CD8-positive, alpha-beta memory T cell (primary cell): ENCODE measurements around the gene MAST1. TPM values are rescaled to one million over a fixed set of nuclear protein-coding genes. Genes with fewer than 3 reads are reported as not detected.
A peak's percentile ranks its signal among the peaks of the same experiment; 100 is the strongest.
"Not testable (repeated sequence)": the region's sequence is repeated elsewhere in the genome, so short reads cannot be mapped to it uniquely, and the experiment has no call there.

Source experiments
- CTCF ChIA-PET: fragments of 350-600 bp; sonication (Branson Sonifier 250); formaldehyde crosslinking; loops from one replicate; lab custom pipeline; 2021; ENCODE audit warnings: antibody characterized with exemption; lab: Charles Lee
- POLR2A ChIA-PET: fragments of 350-600 bp; sonication (Branson Sonifier 250); formaldehyde crosslinking; loops from one replicate; lab custom pipeline; 2021; ENCODE audit warnings: antibody characterized with exemption; lab: Charles Lee
- DNase-seq, 5 donors: peaks; one replicate each; pipeline versions ENCODE4 v3.0.0 to v3.0.0-alpha.2; 2020 to 2022; ENCODE audit warnings: mixed read lengths in 1 of 5
- H3K27ac ChIP-seq: one replicate; pipeline ENCODE4 v1.7.0; 2013; ENCODE audit warnings: low read depth, mild to moderate bottlenecking, low read length, moderate library complexity
- H3K27me3 ChIP-seq: 2 replicates; pipeline ENCODE4 v1.7.0; 2013; ENCODE audit warnings: low read length, mild to moderate bottlenecking; ENCODE audit not compliant: insufficient read depth, poor library complexity, severe bottlenecking
- H3K36me3 ChIP-seq: 2 replicates; pipeline ENCODE4 v1.7.0; 2013; ENCODE audit warnings: mild to moderate bottlenecking, low read length, moderate library complexity; ENCODE audit not compliant: insufficient read depth
- H3K4me1 ChIP-seq: 2 replicates; pipeline ENCODE4 v1.7.0; 2013; ENCODE audit warnings: mild to moderate bottlenecking, low read length, moderate library complexity; ENCODE audit not compliant: insufficient read depth
- H3K4me3 ChIP-seq: 2 replicates; pipeline ENCODE4 v1.7.0; 2013; ENCODE audit warnings: mild to moderate bottlenecking, low read length
- H3K9me3 ChIP-seq: 2 replicates; pipeline ENCODE4 v1.7.0; 2013; ENCODE audit warnings: mild to moderate bottlenecking, low read length
- H3K27ac Mint-ChIP-seq, 8 donors: one replicate each; pipeline ENCODE4 v1.8.0; 2020 to 2021; ENCODE audit warnings: mixed read lengths in 8 of 8, mild to moderate bottlenecking in 6 of 8, inconsistent platforms in 3 of 8, moderate library complexity in 3 of 8
- H3K27me3 Mint-ChIP-seq, 2 donors: one replicate each; pipeline ENCODE4 v1.8.0; 2020 to 2021; ENCODE audit warnings: mixed read lengths in 2 of 2, mild to moderate bottlenecking in 1 of 2, moderate library complexity in 1 of 2
- H3K36me3 Mint-ChIP-seq, 3 donors: one replicate each; pipeline ENCODE4 v1.8.0; 2020 to 2021; ENCODE audit warnings: mixed read lengths in 3 of 3, inconsistent platforms in 1 of 3, mild to moderate bottlenecking in 1 of 3
- H3K4me1 Mint-ChIP-seq, 3 donors: one replicate each; pipeline ENCODE4 v1.8.0; 2020 to 2021; ENCODE audit warnings: mixed read lengths in 3 of 3, inconsistent platforms in 1 of 3, mild to moderate bottlenecking in 1 of 3
- H3K4me3 Mint-ChIP-seq, 7 donors: one replicate each; pipeline ENCODE4 v1.8.0; 2020 to 2021; ENCODE audit warnings: mixed read lengths in 7 of 7, mild to moderate bottlenecking in 6 of 7, moderate library complexity in 4 of 7, inconsistent platforms in 2 of 7
- H3K9me3 Mint-ChIP-seq, 5 donors: one replicate each; pipeline ENCODE4 v1.8.0; 2020 to 2022; ENCODE audit warnings: mixed read lengths in 5 of 5, mild to moderate bottlenecking in 3 of 5, moderate library complexity in 2 of 5, inconsistent platforms in 1 of 5
- polyA plus RNA-seq: library from polyadenylated mRNA; unstranded; fragments of 300-500 nt; fragmentation: Illumina TruSeq; gene quantifications from one replicate; pipeline ENCODE4 v1.2.3, GENCODE V29; 2021
- total RNA-seq, 2 experiments: library from RNA; stranded (reverse); gene quantifications; one replicate each; pipeline ENCODE4 v1.2.3, GENCODE V29; 2021

The MAST1 gene
- total and polyA plus RNA-seq, 3 experiments from 2014 or later: 0.24 to 1.2 (median 0.38) TPM

GRCh38 chr19:12801466-12802266 lies 36.6 kb upstream of the MAST1 start, which contains the start of the genes PRDX2 and THSD8:
Gene PRDX2, minus strand, starts transcription at chr19:12801800. Its CDS starts 539 bp downstream, at chr19:12801261.
Gene THSD8, plus strand, starts transcription at chr19:12802069. Its CDS starts 3 bp downstream, at chr19:12802072.
- Histone ChIP-seq H3K9me3 (no peaks in the 10 kb centered on the region), H3K27me3 (no peaks in the 10 kb centered on the region), H3K4me1 (peaks cover 27% of the 10 kb centered on the region), H3K27ac (peak within 1 kb of the TSS; percentile 73), H3K4me3 (peak within 1 kb of the TSS; percentile 95), H3K36me3 (peaks cover 8% of the 10 kb centered on the region)
- peak; percentile 50 to 74 (median 64) for DNase-seq
- ChIA-PET CTCF (interaction anchor here (0.6 to 13.7 kb wide), 5 partner anchors 25 to 398 kb away, joined by 3 to 483 read pairs (median 18); partner anchors contain the start of gene HOOK2), POLR2A (interaction anchor here (0.8 to 1.2 kb wide), 4 partner anchors 9 to 19 kb away, joined by 3 to 8 read pairs (median 4); partner anchors contain the start of gene JUNB)
- peaks cover 22 to 37% (median 28%) of the 10 kb centered on the region in 3 donors for H3K4me1 Mint-ChIP-seq
- H3K27me3 Mint-ChIP-seq: peaks cover 0 to 2% of the 10 kb centered on the region in 2 donors
- no peaks in the 10 kb centered on the region for H3K9me3 Mint-ChIP-seq
- peak within 1 kb of the TSS; percentile 82 to 93 (median 86) for H3K4me3 Mint-ChIP-seq
- peaks cover 0 to 17% (median 2%) of the 10 kb centered on the region in 3 donors for H3K36me3 Mint-ChIP-seq
- H3K27ac Mint-ChIP-seq: peak within 1 kb of the TSS; percentile 24 to 82 (median 70)

GRCh38 chr19:12802267-12803106 lies 35.8 kb upstream of the MAST1 start:
- Histone ChIP-seq H3K36me3 (peaks cover 8% of the 10 kb centered on the region), H3K4me1 (peaks cover 30% of the 10 kb centered on the region), H3K27ac (no peak overlapping the region), H3K9me3 (no peaks in the 10 kb centered on the region), H3K4me3 (peak overlapping the region; percentile 95), H3K27me3 (no peaks in the 10 kb centered on the region)
- Mint-ChIP-seq H3K27me3 (peaks cover 0 to 2% of the 10 kb centered on the region in 2 donors), H3K4me3 (peak overlapping the region; percentile 78 to 93 (median 86)), H3K36me3 (peaks cover 0 to 17% (median 2%) of the 10 kb centered on the region in 3 donors), H3K4me1 (peaks cover 27 to 43% (median 32%) of the 10 kb centered on the region in 3 donors), H3K27ac (peak overlapping the region in 6 of 8 donors; percentile 14 to 73 (median 55)), H3K9me3 (no peaks in the 10 kb centered on the region)
- CTCF ChIA-PET: interaction anchor here (0.6 to 13.7 kb wide), 6 partner anchors 26 to 398 kb away, joined by 3 to 483 read pairs (median 4); partner anchors contain the start of genes GET3 and HOOK2
- POLR2A ChIA-PET: interaction anchor here (0.8 to 1.2 kb wide), 2 partner anchors 10 to 20 kb away, joined by 3 to 8 read pairs; no protein-coding TSS in a partner anchor
- no peak for DNase-seq

GRCh38 chr19:12804051-12804450 lies 34.3 kb upstream of the MAST1 start:
- Mint-ChIP-seq H3K36me3 (peaks cover 0 to 21% (median 3%) of the 10 kb centered on the region in 3 donors), H3K27ac (peak overlapping the region in 1 of 8 donors; percentile 60), H3K4me1 (peaks cover 27 to 43% (median 32%) of the 10 kb centered on the region in 3 donors), H3K9me3 (no peaks in the 10 kb centered on the region), H3K27me3 (peaks cover 0 to 4% of the 10 kb centered on the region in 2 donors), H3K4me3 (peak overlapping the region in 2 of 7 donors; percentile 37 to 39)
- no peaks in the 10 kb centered on the region for H3K9me3 ChIP-seq
- no peak overlapping the region for H3K27ac ChIP-seq
- no peak overlapping the region for H3K4me3 ChIP-seq
- ChIA-PET CTCF (interaction anchor here (0.9 to 1.6 kb wide), 2 partner anchors 38 to 43 kb away, joined by 4 to 6 read pairs; no protein-coding TSS in a partner anchor), POLR2A (no interaction called here)
- DNase-seq: no peak
- H3K36me3 ChIP-seq: peaks cover 8% of the 10 kb centered on the region
- H3K4me1 ChIP-seq: peaks cover 30% of the 10 kb centered on the region
- H3K27me3 ChIP-seq: no peaks in the 10 kb centered on the region

DNA sequence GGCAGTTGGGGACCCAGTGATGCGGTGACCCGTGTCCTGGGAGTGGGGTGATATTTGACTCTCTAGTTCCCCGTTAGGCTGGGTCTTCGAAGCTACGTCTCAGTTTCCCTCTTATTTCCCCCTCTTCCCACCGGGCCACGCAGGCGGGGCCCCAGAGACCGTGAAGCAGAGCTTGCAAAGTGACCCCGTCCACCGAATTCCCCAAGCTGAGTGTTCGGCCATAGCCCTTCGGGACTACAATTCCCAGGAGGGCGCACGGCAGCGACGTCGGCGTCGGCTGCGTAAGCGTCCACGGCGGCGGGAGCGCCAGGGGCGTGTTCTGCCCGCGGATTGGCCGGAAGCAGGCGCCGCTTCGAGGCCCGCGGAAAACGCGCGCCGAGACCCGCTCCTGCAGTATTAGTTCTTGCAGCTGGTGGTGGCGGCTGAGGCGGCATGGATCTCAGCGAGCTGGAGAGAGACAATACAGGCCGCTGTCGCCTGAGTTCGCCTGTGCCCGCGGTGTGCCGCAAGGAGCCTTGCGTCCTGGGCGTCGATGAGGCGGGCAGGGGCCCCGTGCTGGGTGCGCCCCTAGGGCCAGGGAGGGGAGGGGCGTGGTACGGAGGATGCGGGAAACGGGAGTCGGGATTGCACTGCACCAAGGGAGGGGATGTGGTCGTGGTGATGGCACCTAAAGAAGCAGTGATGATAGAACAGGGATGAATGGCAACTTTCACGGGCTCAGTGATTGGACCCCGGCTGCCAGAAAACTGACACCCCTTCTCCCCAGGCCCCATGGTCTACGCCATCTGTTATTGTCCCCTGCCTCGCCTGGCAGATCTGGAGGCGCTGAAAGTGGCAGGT lies 31.9 kb upstream of the MAST1 start, which contains the start of gene RNASEH2A:
Gene RNASEH2A, plus strand, starts transcription at position 343 of the 840 bp plus-strand sequence. Its CDS starts 90 bp downstream, at position 433.
- ChIA-PET POLR2A (interaction anchor here (0.5 to 1.7 kb wide), 7 partner anchors 11 to 383 kb away, joined by 3 to 21 read pairs (median 6); partner anchors contain the start of gene JUNB), CTCF (interaction anchor here (0.5 to 3.1 kb wide), 9 partner anchors 11 to 162 kb away, joined by 3 to 18 read pairs (median 4); no protein-coding TSS in a partner anchor)
- no peaks in the 10 kb centered on the region for H3K36me3 ChIP-seq
- peaks cover 0 to 4% of the 10 kb centered on the region in 2 donors for H3K27me3 Mint-ChIP-seq
- H3K4me3 ChIP-seq: peak within 1 kb of the TSS; percentile 59
- peaks cover 20% of the 10 kb centered on the region for H3K4me1 ChIP-seq
- H3K36me3 Mint-ChIP-seq: peaks cover 0 to 20% (median 3%) of the 10 kb centered on the region in 3 donors
- H3K27me3 ChIP-seq: no peaks in the 10 kb centered on the region
- H3K9me3 ChIP-seq: no peaks in the 10 kb centered on the region
- H3K9me3 Mint-ChIP-seq: no peaks in the 10 kb centered on the region
- H3K4me1 Mint-ChIP-seq: peaks cover 18 to 25% (median 21%) of the 10 kb centered on the region in 3 donors
- peak within 1 kb of the TSS; percentile 89 to 95 (median 92) for H3K4me3 Mint-ChIP-seq
- H3K27ac Mint-ChIP-seq: peak within 1 kb of the TSS; percentile 66 to 94 (median 88)
- H3K27ac ChIP-seq: peak within 1 kb of the TSS; percentile 75
- peak; percentile 79 to 88 (median 81) for DNase-seq

- Histone ChIP-seq H3K36me3 (no peaks in the 10 kb centered on the region), H3K9me3 (no peaks in the 10 kb centered on the region), H3K27me3 (no peaks in the 10 kb centered on the region), H3K4me3 (no peak overlapping the region), H3K4me1 (no peaks in the 10 kb centered on the region), H3K27ac (no peak overlapping the region)
- Mint-ChIP-seq H3K4me3 (no peak overlapping the region), H3K4me1 (no peaks in the 10 kb centered on the region), H3K27me3 (no peaks in the 10 kb centered on the region), H3K27ac (no peak overlapping the region), H3K36me3 (peaks cover 0 to 25% (median 6%) of the 10 kb centered on the region in 3 donors), H3K9me3 (no peaks in the 10 kb centered on the region)
- ChIA-PET POLR2A (no interaction called here), CTCF (interaction anchor here (0.8 kb wide), 1 partner anchor 49 kb away, joined by 3 read pairs; no protein-coding TSS in a partner anchor)
- no peak for DNase-seq
Measured at GRCh38 chr19:12815088-12815487, 23.2 kb upstream of the MAST1 start.

GRCh38 chr19:12817188-12817587 lies 21.1 kb upstream of the MAST1 start:
- H3K27me3 ChIP-seq, H3K4me1 ChIP-seq, H3K4me3 Mint-ChIP-seq, H3K9me3 ChIP-seq, H3K27ac Mint-ChIP-seq, DNase-seq, H3K27ac ChIP-seq, H3K36me3 ChIP-seq, H3K27me3 Mint-ChIP-seq, H3K9me3 Mint-ChIP-seq, POLR2A ChIA-PET, H3K4me1 Mint-ChIP-seq, H3K4me3 ChIP-seq: not testable (repeated sequence)
- CTCF ChIA-PET: interaction anchor here (0.7 kb wide), 1 partner anchor 97 kb away, joined by 3 read pairs; no protein-coding TSS in a partner anchor
- peaks cover 0 to 20% (median 8%) of the 10 kb centered on the region in 3 donors for H3K36me3 Mint-ChIP-seq
